H1 (cell line): ENCODE data around the gene NCAPG2. TPM values are rescaled to one million over a fixed set of nuclear protein-coding genes. Genes with fewer than 3 reads are reported as not detected.

ENCODE experiments used
- CTCF ChIA-PET: fragments of 300-600 bp; sonication (Branson Sonifier 250); formaldehyde crosslinking; loops from one replicate; lab custom pipeline; 2021; ENCODE audit not compliant: partially characterized antibody; lab: Charles Lee
- POLR2A ChIA-PET: fragments of 300-600 bp; sonication (Branson Sonifier 250); formaldehyde crosslinking; loops from one replicate; lab custom pipeline; 2021; ENCODE audit warnings: inconsistent platforms; ENCODE audit not compliant: partially characterized antibody; lab: Charles Lee
- DNase-seq, 2 experiments: peaks; one replicate each; pipeline versions ENCODE4 v3.0.0 to v3.0.0-alpha.2; 2010 to 2022; ENCODE audit warnings: low spot score in 2 of 2, low read depth in 1 of 2, mixed read lengths in 1 of 2
- FAIRE-seq: peaks from 2 replicates; lab custom pipeline; 2011; peaks lifted over from hg19 to GRCh38; lab: Jason Lieb, UNC
- H2AFZ ChIP-seq: 2 replicates; pipeline ENCODE4 v1.8.1; 2012; ENCODE audit warnings: low read length, inconsistent platforms
- H2AK5ac ChIP-seq: 2 replicates; pipeline ENCODE4 v1.6.1; 2013; ENCODE audit warnings: low read depth, low read length
- H2BK120ac ChIP-seq: replicated peaks from 2 replicates; pipeline ENCODE3; 2013; ENCODE audit warnings: low read depth, low read length, inconsistent platforms
- H2BK12ac ChIP-seq: 2 replicates; pipeline ENCODE4 v1.6.1; 2013; ENCODE audit warnings: low read depth, low read length
- H2BK15ac ChIP-seq: 2 replicates; pipeline ENCODE4 v1.6.1; 2013; ENCODE audit warnings: low read length
- H2BK20ac ChIP-seq: 2 replicates; pipeline ENCODE4 v1.6.1; 2013; ENCODE audit warnings: low read length
- H2BK5ac ChIP-seq: 2 replicates; pipeline ENCODE4 v1.6.1; 2013; ENCODE audit warnings: low read depth, low read length
- H3K14ac ChIP-seq: 2 replicates; pipeline ENCODE4 v1.6.1; 2013; ENCODE audit warnings: inconsistent platforms; ENCODE audit not compliant: insufficient read length
- H3K18ac ChIP-seq: 2 replicates; pipeline ENCODE4 v1.6.1; 2013; ENCODE audit warnings: low read length; ENCODE audit errors: extremely low read depth
- H3K23ac ChIP-seq: 2 replicates; pipeline ENCODE4 v1.6.1; 2013; ENCODE audit warnings: inconsistent platforms; ENCODE audit not compliant: insufficient read length
- H3K23me2 ChIP-seq: 2 replicates; pipeline ENCODE4 v1.6.1; 2013; ENCODE audit warnings: low read depth, low read length
- H3K27ac ChIP-seq: 2 replicates; pipeline ENCODE4 v1.6.1; 2011; ENCODE audit warnings: low read depth, low read length, inconsistent platforms
- H3K27me3 ChIP-seq, 4 experiments: replicated peaks in 1 of 4; 1 replicate in 1 of 4; 2 replicates in 3 of 4; pipeline versions ENCODE4 v1.6.1 to v1.8.1; 2011 to 2013; ENCODE audit warnings: low read length in 3 of 4, mild to moderate bottlenecking in 3 of 4, inconsistent platforms in 2 of 4, mixed read lengths in 2 of 4, moderate library complexity in 1 of 4; ENCODE audit not compliant: control insufficient read depth in 3 of 4, insufficient read depth in 3 of 4; ENCODE audit errors: extremely low read depth in 1 of 4
- H3K36me3 ChIP-seq, 4 experiments: 2 replicates each; pipeline versions ENCODE4 v1.6.1 to v1.8.1; 2011 to 2013; ENCODE audit warnings: mild to moderate bottlenecking in 4 of 4, low read length in 3 of 4, moderate library complexity in 2 of 4, control low read depth in 1 of 4, inconsistent platforms in 1 of 4; ENCODE audit not compliant: insufficient read depth in 4 of 4, control insufficient read depth in 2 of 4
- H3K4ac ChIP-seq: replicated peaks from 2 replicates; pipeline ENCODE3; 2013; ENCODE audit warnings: low read length, low read depth, mixed read lengths, inconsistent platforms; ENCODE audit not compliant: insufficient read length
- H3K4me1 ChIP-seq, 4 experiments: replicated peaks in 1 of 4; 1 replicate in 1 of 4; 2 replicates in 3 of 4; pipeline versions ENCODE4 v1.6.1 to v1.8.1; 2011 to 2013; ENCODE audit warnings: low read length in 3 of 4, inconsistent platforms in 2 of 4, mixed read lengths in 1 of 4; ENCODE audit not compliant: insufficient read depth in 4 of 4, control insufficient read depth in 3 of 4
- H3K4me2 ChIP-seq, 2 experiments: 2 replicates each; pipeline versions ENCODE4 v1.6.1 to v1.8.1; 2011 to 2013; ENCODE audit warnings: low read depth in 2 of 2, low read length in 2 of 2, control low read depth in 1 of 2, inconsistent platforms in 1 of 2, mild to moderate bottlenecking in 1 of 2; ENCODE audit not compliant: insufficient read depth in 1 of 2
- H3K4me3 ChIP-seq, 4 experiments: fragments of 200-600, 300-600 bp in 1 of 4; sonication (generic), shearing (Covaris generic), sonication (Bioruptor Twin) in 1 of 4; 2 replicates each; pipeline versions ENCODE4 v1.5.1 to v1.8.1; 2011 to 2016; ENCODE audit warnings: low read length in 4 of 4, low read depth in 3 of 4, control low read depth in 2 of 4, inconsistent platforms in 2 of 4, mild to moderate bottlenecking in 2 of 4, mixed read lengths in 1 of 4, moderate library complexity in 1 of 4; ENCODE audit not compliant: insufficient read depth in 2 of 4; ENCODE audit errors: extremely low read depth in 1 of 4
- H3K56ac ChIP-seq: replicated peaks from 2 replicates; pipeline ENCODE3; 2013; ENCODE audit warnings: low read depth, mild to moderate bottlenecking, mixed read lengths, low read length, inconsistent platforms; ENCODE audit not compliant: insufficient read length
- H3K79me1 ChIP-seq: 2 replicates; pipeline ENCODE4 v1.6.1; 2013; ENCODE audit warnings: low read depth, low read length, control low read depth
- H3K79me2 ChIP-seq, 2 experiments: 2 replicates each; pipeline versions ENCODE4 v1.6.1 to v1.8.1; 2012 to 2013; ENCODE audit warnings: low read length in 2 of 2, mild to moderate bottlenecking in 2 of 2, inconsistent platforms in 1 of 2; ENCODE audit not compliant: insufficient read depth in 2 of 2, control insufficient read depth in 1 of 2
- H3K9ac ChIP-seq, 4 experiments: replicated peaks in 1 of 4; 1 replicate in 1 of 4; 2 replicates in 3 of 4; pipeline versions ENCODE4 v1.6.1 to v1.8.1; 2011 to 2013; ENCODE audit warnings: low read depth in 3 of 4, low read length in 3 of 4, control low read depth in 2 of 4, mild to moderate bottlenecking in 2 of 4, moderate library complexity in 2 of 4, inconsistent platforms in 1 of 4; ENCODE audit errors: extremely low read depth in 1 of 4
- H3K9me3 ChIP-seq, 2 experiments: 2 replicates each; pipeline versions ENCODE4 v1.6.1 to v1.8.1; 2012 to 2013; ENCODE audit warnings: mild to moderate bottlenecking in 2 of 2, moderate library complexity in 2 of 2, control low read depth in 1 of 2, inconsistent platforms in 1 of 2, low read depth in 1 of 2, low read length in 1 of 2, mixed read lengths in 1 of 2; ENCODE audit not compliant: insufficient read depth in 2 of 2
- H4K20me1 ChIP-seq, 2 experiments: replicated peaks in 1 of 2; 2 replicates each; pipeline versions ENCODE3 to v1.8.1; 2011 to 2013; ENCODE audit warnings: inconsistent platforms in 2 of 2, low read length in 2 of 2, mild to moderate bottlenecking in 1 of 2; ENCODE audit not compliant: insufficient read depth in 2 of 2, control insufficient read depth in 1 of 2
- H4K5ac ChIP-seq: 2 replicates; pipeline ENCODE4 v1.6.1; 2013; ENCODE audit warnings: low read length, low read depth, mixed read lengths, inconsistent platforms; ENCODE audit not compliant: insufficient read length
- H4K8ac ChIP-seq: 2 replicates; pipeline ENCODE4 v1.8.0; 2013; ENCODE audit warnings: mild to moderate bottlenecking, moderate library complexity, low read length, inconsistent platforms; ENCODE audit not compliant: insufficient read depth; ENCODE audit errors: extremely low read depth
- H4K91ac ChIP-seq: replicated peaks from 2 replicates; pipeline ENCODE3; 2013; ENCODE audit warnings: low read length, mixed read lengths, inconsistent platforms; ENCODE audit not compliant: insufficient read length
- ATF2 ChIP-seq: IDR thresholded peaks from 2 replicates; pipeline ENCODE4 v1.6.1; 2012; ENCODE audit warnings: low read length, inconsistent platforms
- CTBP2 ChIP-seq: IDR thresholded peaks from 2 replicates; pipeline ENCODE4 v1.7.0; 2011; ENCODE audit warnings: borderline replicate concordance, mild to moderate bottlenecking, moderate library complexity, mixed read lengths, low read length; ENCODE audit not compliant: insufficient read depth, insufficient read length
- GTF2F1 ChIP-seq: IDR thresholded peaks from 2 replicates; pipeline ENCODE4 v1.6.1; 2012; ENCODE audit warnings: low read depth, low read length, improper control_type of control experiment, borderline replicate concordance
- KDM5A ChIP-seq: fragments of 200-600 bp; IDR thresholded peaks from 2 replicates; pipeline ENCODE4 v1.7.1; 2012; ENCODE audit warnings: mild to moderate bottlenecking, low read length, inconsistent platforms, mixed read lengths
- MAX ChIP-seq: IDR thresholded peaks from 2 replicates; pipeline ENCODE4 v1.6.1; 2012; ENCODE audit warnings: inconsistent platforms
- NRF1 ChIP-seq: IDR thresholded peaks from 2 replicates; pipeline ENCODE4 v1.6.1; 2011; ENCODE audit warnings: mild to moderate bottlenecking, low read depth, low read length, improper control_type of control experiment
- POU5F1 ChIP-seq: IDR thresholded peaks from 2 replicates; pipeline ENCODE4 v1.6.1; 2011; ENCODE audit warnings: low read depth, mild to moderate bottlenecking, low read length, moderate library complexity
- SIN3A ChIP-seq, 2 experiments: IDR thresholded peaks in 1 of 2; conservative IDR thresholded peaks in 1 of 2; 2 replicates each; pipeline ENCODE4 v1.6.1; 2011 to 2012; ENCODE audit warnings: low read length in 2 of 2, improper control_type of control experiment in 1 of 2, low read depth in 1 of 2, mild to moderate bottlenecking in 1 of 2
- SRF ChIP-seq: IDR thresholded peaks from 2 replicates; pipeline ENCODE4 v1.6.1; 2011; ENCODE audit warnings: mild to moderate bottlenecking, low read depth, low read length, moderate library complexity
- TAF7 ChIP-seq: optimal IDR thresholded peaks from 2 replicates; pipeline ENCODE3; 2011; ENCODE audit warnings: low read depth, mild to moderate bottlenecking, inconsistent platforms, low read length, moderate library complexity, borderline replicate concordance
- WGBS, 2 experiments: shearing (Covaris generic) in 1 of 2; methylation state at CpG; one replicate each; pipeline versions ENCODE4 v1.1.6 to v1.1.7; 2013 to 2015; ENCODE audit warnings: low lambda C conversion rate in 2 of 2, mixed read lengths in 2 of 2, inconsistent platforms in 1 of 2, low coverage in 1 of 2, missing lambda C conversion rate in 1 of 2; ENCODE audit not compliant: insufficient replicate concordance in 2 of 2, insufficient coverage in 1 of 2, insufficient read length in 1 of 2; ENCODE audit errors: extremely low coverage in 1 of 2, missing lambda C conversion rate in 1 of 2; 5-methylcytosine and 5-hydroxymethylcytosine counted together
- polyA plus RNA-seq, 7 experiments: library from polyadenylated mRNA; depleted of rRNA in 3 of 7; stranded (reverse) in 5 of 7; unstranded in 2 of 7; fragments of >200 nt in 5 of 7; fragments of 200-250 nt in 2 of 7; gene quantifications; 1 replicate in 5 of 7; 2 replicates in 1 of 7; 4 replicates in 1 of 7; pipeline versions ENCODE4 v1.2.1 to v1.2.3, GENCODE V29; 2011 to 2013; ENCODE audit warnings: missing spikeins in 2 of 7, mixed read lengths in 2 of 7
- total RNA-seq: library from RNA; stranded (reverse); fragmentation: NEBNext Ultra II Directional; extraction: Animal tissue kit (Norgen Biotek cat#: 25700); gene quantifications from 2 replicates; pipeline ENCODE4 v1.2.1, GENCODE V29; 2021

NCAPG2 gene
- total and polyA plus RNA-seq, 2 of the 8 experiments (the other 6 are each of a cell fraction or from before 2014, with no cell fraction given) = 49.9 to 119 TPM

DNA sequence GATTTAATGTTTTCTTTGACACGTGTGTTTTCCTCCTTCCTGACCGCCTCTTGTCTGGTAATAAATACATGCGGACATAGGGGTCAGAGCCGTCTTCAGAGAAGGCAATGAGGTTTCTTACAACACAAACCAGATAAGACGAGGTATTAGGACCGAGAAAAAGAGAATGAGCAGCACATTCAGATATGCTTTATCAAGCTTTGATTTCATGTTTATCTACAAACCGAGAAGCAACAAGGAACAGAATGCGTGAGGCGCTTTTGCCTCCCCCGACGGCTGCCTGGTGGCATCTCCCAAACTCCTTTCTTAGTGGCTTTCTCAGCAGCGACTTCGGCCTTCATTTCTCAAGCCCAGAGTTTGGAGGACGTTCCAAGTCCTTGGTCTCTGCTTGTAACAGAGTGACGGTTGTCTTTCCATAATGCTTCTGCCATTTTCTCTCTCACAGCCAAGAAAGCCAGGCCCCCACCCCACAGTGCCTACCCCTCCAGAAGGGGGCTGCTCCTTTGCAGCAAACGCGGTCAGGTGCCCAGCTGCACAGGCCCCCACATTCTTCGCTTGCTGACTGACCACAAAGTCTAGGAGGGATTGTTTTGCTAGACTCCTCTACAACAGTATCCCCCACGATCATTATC, 32.6 kb upstream of the NCAPG2 start:
- H3K4me2 ChIP-seq = no peak overlapping the region
- H3K56ac ChIP-seq = no peak overlapping the region
- no peaks in the 10 kb centered on the region for H3K79me1 ChIP-seq
- no peak overlapping the region for H4K91ac ChIP-seq
- H3K36me3 ChIP-seq = peaks cover 6 to 38% (median 28%) of the 10 kb centered on the region in 4 experiments
- H2BK120ac ChIP-seq = no peak overlapping the region
- no peaks in the 10 kb centered on the region for H3K27me3 ChIP-seq
- H3K4me1 ChIP-seq = peaks cover 0 to 4% (median 0%) of the 10 kb centered on the region in 4 experiments; a peak in 2 of 7 replicates
- H3K4ac ChIP-seq = no peak overlapping the region
- no peaks in the 10 kb centered on the region for H3K79me2 ChIP-seq
- no peak overlapping the region for H3K18ac ChIP-seq
- CTCF ChIA-PET = interaction anchor here (1.1 kb wide), 2 partner anchors 27 to 38 kb away, joined by 3 to 5 read pairs; no protein-coding TSS in a partner anchor
- no peak for FAIRE-seq
- no peak overlapping the region for H4K8ac ChIP-seq
- no peak overlapping the region for H3K9ac ChIP-seq
- H2BK5ac ChIP-seq = no peak overlapping the region
- H2BK20ac ChIP-seq = no peak overlapping the region
- no peak overlapping the region for H4K5ac ChIP-seq
- H2AFZ ChIP-seq = no peak overlapping the region
- no peak overlapping the region for H2BK12ac ChIP-seq
- no peak overlapping the region for H2AK5ac ChIP-seq
- no peaks in the 10 kb centered on the region for H3K9me3 ChIP-seq
- H3K27ac ChIP-seq = no peak overlapping the region
- H3K14ac ChIP-seq = no peak overlapping the region
- H4K20me1 ChIP-seq = peaks cover 1 to 2% of the 10 kb centered on the region in 2 experiments
- no peak overlapping the region for H2BK15ac ChIP-seq
- peak in 1 of 2 experiments; percentile 41 for DNase-seq
- 92% methylated on average over 19 of the region's 19 CpGs; no CpG with 5 or more reads in 1 of the 2 experiments for WGBS, 2 experiments
- no peak overlapping the region for H3K4me3 ChIP-seq
- no peaks in the 10 kb centered on the region; the same call in 1 of the 2 replicates for H3K23me2 ChIP-seq
- POLR2A ChIA-PET = no interaction called here
- H3K23ac ChIP-seq = no peak overlapping the region
- TF ChIP-seq NRF1 = no peak
- no peak for TF ChIP-seq SRF
- TF ChIP-seq GTF2F1 = no peak
- no peak for TF ChIP-seq MAX
- no peak for TF ChIP-seq POU5F1
- TF ChIP-seq TAF7 = no peak
- no peak for TF ChIP-seq KDM5A
- TF ChIP-seq SIN3A (conservative IDR thresholded peaks at IDR 0.05 in 1 of 2, IDR thresholded peaks at IDR 0.05 in 1 of 2; ENCODE audit: low read depth in 1 of 2, low read length in 2 of 2) = no peak
- TF ChIP-seq CTBP2 = no peak
- TF ChIP-seq ATF2 = no peak
